PC-3 (cell line): Measurements from ENCODE around the gene TNRC18. TPM values are rescaled to one million over a fixed set of nuclear protein-coding genes. Genes with fewer than 3 reads are reported as not detected.
"Not testable (repeated sequence)": the region's sequence is repeated elsewhere in the genome, so short reads cannot be mapped to it uniquely, and the experiment has no call there.

Experiments
- ATAC-seq: fragments of 200-7000 bp; cut with Tn5 transposase; 2 replicates; pipeline ENCODE4 v1.9.1; 2020; ENCODE audit warnings: mild to moderate bottlenecking, moderate library complexity
- BruUV-seq: library from RNA; stranded (reverse); fragments of 400-500 nt; replicated peaks from 2 replicates; lab custom pipeline; 2021; lab: Mats Ljungman, UMichigan
- CTCF ChIA-PET: fragments of 300-600 bp; sonication (Branson Sonifier 250); formaldehyde crosslinking; loops from one replicate; lab custom pipeline; 2022; ENCODE audit warnings: antibody characterized with exemption; lab: Charles Lee
- POLR2A ChIA-PET: fragments of 300-600 bp; sonication (Branson Sonifier 250); formaldehyde crosslinking; loops from one replicate; lab custom pipeline; 2022; ENCODE audit warnings: antibody characterized with exemption; ENCODE audit not compliant: unreplicated experiment; lab: Charles Lee
- DNase-seq: peaks from one replicate; pipeline ENCODE4 v3.0.0-alpha.2; 2015
- H2AFZ ChIP-seq: fragments of 300-600 bp; sonication (generic); 2 replicates; pipeline ENCODE4 v1.6.0; 2016; ENCODE audit warnings: antibody characterized with exemption, low read length
- H3F3A ChIP-seq: fragments of 300-600 bp; sonication (generic); one replicate; pipeline ENCODE4 v1.6.0; 2017; ENCODE audit warnings: antibody characterized with exemption, low read length, control low read depth, mild to moderate bottlenecking; ENCODE audit not compliant: unreplicated experiment
- H3K27ac ChIP-seq: fragments of 300-600 bp; sonication (generic); 2 replicates; pipeline ENCODE4 v1.5.1; 2016; ENCODE audit warnings: mild to moderate bottlenecking, low read length
- H3K27me3 ChIP-seq: fragments of 300-600 bp; sonication (generic); 2 replicates; pipeline ENCODE4 v1.6.1; 2016; ENCODE audit warnings: low read length, mixed read lengths
- H3K36me3 ChIP-seq: fragments of 300-600 bp; sonication (generic); 2 replicates; pipeline ENCODE4 v1.6.1; 2016; ENCODE audit warnings: low read depth, mixed run types, low read length, mixed read lengths
- H3K4me1 ChIP-seq: fragments of 300-600 bp; sonication (generic); 2 replicates; pipeline ENCODE4 v1.5.1; 2016; ENCODE audit warnings: low read length; ENCODE audit not compliant: insufficient read depth
- H3K4me2 ChIP-seq: fragments of 300-600 bp; sonication (generic); 2 replicates; pipeline ENCODE4 v1.6.0; 2016; ENCODE audit warnings: low read length
- H3K4me3 ChIP-seq: fragments of 300-600 bp; sonication (generic); 2 replicates; pipeline ENCODE4 v1.5.1; 2016; ENCODE audit warnings: mild to moderate bottlenecking, low read length, mixed read lengths
- H3K79me2 ChIP-seq: fragments of 300-600 bp; sonication (generic); 2 replicates; pipeline ENCODE4 v1.6.1; 2017; ENCODE audit warnings: low read length, mixed read lengths
- H3K9ac ChIP-seq: fragments of 300-600 bp; sonication (generic); 2 replicates; pipeline ENCODE4 v1.6.0; 2016; ENCODE audit warnings: mild to moderate bottlenecking, low read length
- H3K9me2 ChIP-seq: fragments of 300-600 bp; sonication (generic); replicated peaks from 2 replicates; pipeline ENCODE4 v1.6.1; 2016; ENCODE audit warnings: mixed run types, low read length, mixed read lengths
- H3K9me3 ChIP-seq: fragments of 300-600 bp; sonication (generic); 2 replicates; pipeline ENCODE4 v1.6.1; 2016; ENCODE audit warnings: low read length, mixed read lengths
- H4K20me1 ChIP-seq: fragments of 300-600 bp; sonication (generic); 2 replicates; pipeline ENCODE4 v1.6.1; 2016; ENCODE audit warnings: low read length, mixed read lengths
- CTCF ChIP-seq: fragments of 300-600 bp; sonication (generic); conservative IDR thresholded peaks from 2 replicates; pipeline ENCODE4 v1.5.1; 2017; ENCODE audit warnings: antibody characterized with exemption, low read depth, mild to moderate bottlenecking, low read length
- EZH2 ChIP-seq: fragments of 300-600 bp; sonication (generic); IDR thresholded peaks from one replicate; pipeline ENCODE4 v1.6.1; 2017; ENCODE audit warnings: antibody characterized with exemption, mild to moderate bottlenecking, low read length; ENCODE audit not compliant: unreplicated experiment
- EZH2phosphoT487 ChIP-seq: fragments of 300-600 bp; sonication (generic); IDR thresholded peaks from 2 replicates; pipeline ENCODE4 v1.6.1; 2018; ENCODE audit warnings: mild to moderate bottlenecking, antibody characterized with exemption, low read length, borderline replicate concordance
- intact Hi-C: fragments of 100-400 bp; cut with micrococcal nuclease; formaldehyde crosslinking; loops from 2 replicates; pipeline ENCODE4 v1.9.0; 2023
- total RNA-seq: library from RNA; depleted of rRNA; stranded (reverse); fragments of >200 nt; gene quantifications from 2 replicates; pipeline ENCODE4 v1.2.3, GENCODE V29; 2014

TNRC18 gene
- total RNA-seq, 1 experiment from 2014 or later = 26.8 TPM

GRCh38 chr7:5291301-5291700, 132.3 kb downstream of the TNRC18 start:
- Histone ChIP-seq H3K36me3 (no peaks in the 10 kb centered on the region), H3F3A (no peaks in the 10 kb centered on the region), H3K4me3 (no peak overlapping the region), H2AFZ (no peak overlapping the region), H3K4me2 (no peak overlapping the region), H3K9me3 (no peaks in the 10 kb centered on the region), H3K27me3 (no peaks in the 10 kb centered on the region), H3K4me1 (no peaks in the 10 kb centered on the region), H3K9ac (no peak overlapping the region), H4K20me1 (no peaks in the 10 kb centered on the region), H3K79me2 (no peaks in the 10 kb centered on the region), H3K9me2 (no peaks in the 10 kb centered on the region), H3K27ac (no peak overlapping the region)
- DNase-seq = no peak
- ChIA-PET CTCF (no interaction called here), POLR2A (no interaction called here)
- ATAC-seq = no peak
- no TSS peak for BruUV-seq
- no peak for TF ChIP-seq EZH2phosphoT487
- no peak for TF ChIP-seq CTCF
- TF ChIP-seq EZH2 = no peak
- intact Hi-C loops = no loop called here

- Histone ChIP-seq H3K4me3 (no peak overlapping the region), H3K4me2 (no peak overlapping the region), H3K27ac (no peak overlapping the region), H4K20me1 (no peaks in the 10 kb centered on the region), H3K9ac (no peak overlapping the region), H3K9me2 (no peaks in the 10 kb centered on the region), H3K4me1 (no peaks in the 10 kb centered on the region), H3K27me3 (no peaks in the 10 kb centered on the region), H3K9me3 (no peaks in the 10 kb centered on the region), H3K79me2 (no peaks in the 10 kb centered on the region), H3F3A (no peaks in the 10 kb centered on the region), H2AFZ (no peak overlapping the region), H3K36me3 (no peaks in the 10 kb centered on the region)
- TF ChIP-seq EZH2 (no peak), EZH2phosphoT487 (no peak), CTCF (no peak)
- POLR2A ChIA-PET = no interaction called here
- intact Hi-C loops = no loop called here
- CTCF ChIA-PET = no interaction called here
- DNase-seq (no peak), ATAC-seq (no peak)
- no TSS peak for BruUV-seq
Measured at GRCh38 chr7:5289355-5289754, 134.3 kb downstream of the TNRC18 start.

- H3K4me1 ChIP-seq, H4K20me1 ChIP-seq, H3K36me3 ChIP-seq, H3K4me2 ChIP-seq, H3K27me3 ChIP-seq, ATAC-seq, POLR2A ChIA-PET, intact Hi-C loops, H3K4me3 ChIP-seq, H2AFZ ChIP-seq, H3K79me2 ChIP-seq, BruUV-seq, H3K9me2 ChIP-seq, H3F3A ChIP-seq, H3K27ac ChIP-seq, CTCF ChIA-PET, H3K9ac ChIP-seq, DNase-seq, H3K9me3 ChIP-seq: not testable (repeated sequence)
Measured at GRCh38 chr7:5288560-5288959, 135.1 kb downstream of the TNRC18 start.
